HCT116 (cell line): ENCODE results near the gene TBCC. TPM values are rescaled to one million over a fixed set of nuclear protein-coding genes. Genes with fewer than 3 reads are reported as not detected.
"Not testable (repeated sequence)": the region's sequence is repeated elsewhere in the genome, so short reads cannot be mapped to it uniquely, and the experiment has no call there.

Experiments used
- ATAC-seq: fragments of 200-7000 bp; cut with Tn5 transposase; 2 replicates; pipeline ENCODE4 v1.9.1; 2020; ENCODE audit warnings: mild to moderate bottlenecking, moderate library complexity
- BruUV-seq: library from RNA; stranded (reverse); fragments of 400-500 nt; replicated peaks from 2 replicates; lab custom pipeline; 2021; lab: Mats Ljungman, UMichigan
- CTCF ChIA-PET: fragments of 300-600 bp; sonication (Branson Sonifier 250); formaldehyde crosslinking; loops from one replicate; lab custom pipeline; 2021; ENCODE audit warnings: antibody characterized with exemption; lab: Charles Lee
- POLR2A ChIA-PET: fragments of 300-600, 350-600 bp; sonication (Branson Sonifier 250); formaldehyde crosslinking; loops from one replicate; lab custom pipeline; 2021; ENCODE audit warnings: antibody characterized with exemption; lab: Charles Lee
- RAD21 ChIA-PET, 2 experiments: fragments of 300-600 bp; sonication (Branson Sonifier 250); formaldehyde crosslinking; loops; one replicate each; lab custom pipeline; 2023; ENCODE audit warnings: low total read pairs in 2 of 2; ENCODE audit not compliant: uncharacterized antibody in 2 of 2, unreplicated experiment in 2 of 2, low non-redundant PET in 1 of 2; lab: Charles Lee
- DNase-seq: peaks from one replicate; pipeline ENCODE4 v3.0.0-alpha.2; 2010; ENCODE audit warnings: low read depth, low spot score
- H2AFZ ChIP-seq: fragments of 200-600 bp; shearing (Covaris generic), sonication (generic); 2 replicates; pipeline ENCODE4 v1.6.1; 2017; ENCODE audit warnings: low read depth, mixed run types, mixed read lengths, antibody characterized with exemption, low read length; ENCODE audit not compliant: poor library complexity, severe bottlenecking
- H3K27ac ChIP-seq: 2 replicates; pipeline ENCODE4 v1.5.1; 2012; ENCODE audit warnings: low read depth, low read length
- H3K27me3 ChIP-seq: fragments of 200-600 bp; sonication (generic); 2 replicates; pipeline ENCODE4 v1.6.1; 2016; ENCODE audit warnings: mixed run types, low read length, mixed read lengths; ENCODE audit not compliant: insufficient read depth
- H3K36me3 ChIP-seq, 2 experiments: fragments of 200-500 bp in 1 of 2; fragments of 200-600 bp in 1 of 2; sonication (Bioruptor generic) in 1 of 2; sonication (generic) in 1 of 2; 2 replicates each; pipeline versions ENCODE4 v1.5.1 to v1.6.1; 2014 to 2016; ENCODE audit warnings: low read length in 2 of 2, inconsistent platforms in 1 of 2, mixed read lengths in 1 of 2, mixed run types in 1 of 2; ENCODE audit not compliant: insufficient read depth in 2 of 2, control insufficient read depth in 1 of 2
- H3K4me1 ChIP-seq, 2 experiments: fragments of 200-600 bp in 1 of 2; sonication (generic) in 1 of 2; 2 replicates each; pipeline versions ENCODE4 v1.5.1 to v1.6.1; 2012 to 2017; ENCODE audit warnings: low read length in 2 of 2, inconsistent platforms in 1 of 2, mild to moderate bottlenecking in 1 of 2, mixed read lengths in 1 of 2, mixed run types in 1 of 2, moderate library complexity in 1 of 2; ENCODE audit not compliant: insufficient read depth in 2 of 2, control insufficient read depth in 1 of 2
- H3K4me2 ChIP-seq: fragments of 200-600 bp; sonication (generic); 2 replicates; pipeline ENCODE4 v1.6.1; 2017; ENCODE audit warnings: mixed run types, low read length, mixed read lengths
- H3K4me3 ChIP-seq, 2 experiments: fragments of 200-600 bp in 1 of 2; sonication (generic) in 1 of 2; replicated peaks in 1 of 2; 2 replicates each; pipeline ENCODE4 v1.5.1; 2011 to 2016; ENCODE audit warnings: low read length in 2 of 2, control low read depth in 1 of 2, low read depth in 1 of 2, mild to moderate bottlenecking in 1 of 2, mixed read lengths in 1 of 2, mixed run types in 1 of 2
- H3K79me2 ChIP-seq: fragments of 200-600 bp; sonication (generic); 2 replicates; pipeline ENCODE4 v1.6.1; 2017; ENCODE audit warnings: mild to moderate bottlenecking, mixed run types, low read length, moderate library complexity, mixed read lengths; ENCODE audit not compliant: insufficient read depth
- H3K9ac ChIP-seq: fragments of 200-600 bp; sonication (generic); 2 replicates; pipeline ENCODE4 v1.6.1; 2016; ENCODE audit warnings: low read length, mixed read lengths
- H3K9me2 ChIP-seq: fragments of 200-600 bp; sonication (generic), shearing (Covaris generic); 2 replicates; pipeline ENCODE4 v1.6.1; 2017; ENCODE audit warnings: mixed run types, mild to moderate bottlenecking, moderate library complexity; ENCODE audit not compliant: insufficient read depth
- H3K9me3 ChIP-seq, 2 experiments: fragments of 200-500 bp in 1 of 2; fragments of 200-600 bp in 1 of 2; sonication (Bioruptor generic) in 1 of 2; sonication (generic) in 1 of 2; 2 replicates each; pipeline ENCODE4 v1.6.1; 2014 to 2017; ENCODE audit warnings: low read length in 2 of 2, mixed read lengths in 2 of 2, inconsistent platforms in 1 of 2, low read depth in 1 of 2, mild to moderate bottlenecking in 1 of 2, mixed run types in 1 of 2, moderate library complexity in 1 of 2; ENCODE audit not compliant: control insufficient read depth in 1 of 2, insufficient read depth in 1 of 2
- H4K20me1 ChIP-seq: fragments of 200-600 bp; sonication (generic), shearing (Covaris generic); 2 replicates; pipeline ENCODE4 v1.6.1; 2017; ENCODE audit warnings: mixed run types, mild to moderate bottlenecking, moderate library complexity; ENCODE audit not compliant: insufficient read depth
- CEBPB ChIP-seq: IDR thresholded peaks from 2 replicates; pipeline ENCODE4 v1.6.1; 2012; ENCODE audit warnings: low read depth
- POLR2AphosphoS5 ChIP-seq: IDR thresholded peaks from 2 replicates; pipeline ENCODE4 v1.6.1; 2011; ENCODE audit warnings: mild to moderate bottlenecking, low read depth, low read length, moderate library complexity
- RAD21 ChIP-seq: IDR thresholded peaks from 2 replicates; pipeline ENCODE4 v1.6.1; 2012; ENCODE audit warnings: low read depth, mild to moderate bottlenecking
- TCF7L2 ChIP-seq: IDR thresholded peaks from 2 replicates; pipeline ENCODE4 v1.7.0; 2011; ENCODE audit warnings: borderline replicate concordance, inconsistent platforms; ENCODE audit not compliant: insufficient read depth, insufficient read length; ENCODE audit errors: extremely low read depth
- YY1 ChIP-seq: IDR thresholded peaks from 2 replicates; pipeline ENCODE4 v1.6.1; 2011; ENCODE audit warnings: low read length, low read depth, moderate library complexity, mild to moderate bottlenecking; ENCODE audit not compliant: insufficient replicate concordance; ENCODE audit errors: extremely low read depth
- intact Hi-C: fragments of 100-400 bp; cut with micrococcal nuclease; formaldehyde crosslinking; loops from 2 replicates; pipeline ENCODE4 v1.10.0; 2022
- total RNA-seq: library from RNA; stranded (reverse); gene quantifications from one replicate; pipeline ENCODE4 v1.2.1, GENCODE V29; 2021; ENCODE audit not compliant: unreplicated experiment
- TF ChIP-seq, protein P1 (sequence below): IDR thresholded peaks from 2 replicates; pipeline ENCODE4 v1.6.1; 2012
- TF ChIP-seq, protein P2 (sequence below): IDR thresholded peaks from 2 replicates; pipeline ENCODE4 v1.6.1; 2012; ENCODE audit warnings: low read depth
- TF ChIP-seq, protein P3 (sequence below), 3 experiments: fragments of 200-600 bp in 1 of 3; sonication (generic) in 1 of 3; IDR thresholded peaks in 2 of 3; conservative IDR thresholded peaks in 1 of 3; 2 replicates each; pipeline ENCODE4 v1.5.1; 2012 to 2017; ENCODE audit warnings: low read depth in 2 of 3, low read length in 2 of 3, antibody characterized with exemption in 1 of 3, borderline replicate concordance in 1 of 3, control low read depth in 1 of 3, mild to moderate bottlenecking in 1 of 3, mixed read lengths in 1 of 3, mixed run types in 1 of 3, moderate library complexity in 1 of 3; ENCODE audit not compliant: insufficient read depth in 1 of 3

TBCC gene
- total RNA-seq, 1 experiment from 2014 or later, result 17.1 TPM

DNA sequence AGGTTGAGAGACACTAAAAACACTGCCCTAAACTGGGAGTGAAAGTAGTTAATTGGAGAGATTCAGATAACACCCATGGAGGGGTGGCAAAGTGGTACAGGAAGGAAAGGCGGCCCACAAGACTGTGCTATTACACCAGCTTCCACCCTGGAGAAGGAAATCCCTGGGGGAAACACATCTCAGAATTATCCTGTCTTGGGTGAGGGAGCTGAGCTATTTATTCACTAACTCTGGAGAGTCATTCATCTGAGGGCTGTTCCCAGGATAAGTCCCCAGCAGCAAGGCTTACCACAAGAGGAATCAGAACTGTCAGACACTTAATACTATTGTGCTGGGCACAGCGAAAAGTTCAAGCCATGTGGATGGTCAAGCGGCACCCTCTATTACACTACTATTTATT is 9.9 kb downstream of the TBCC start:
- POLR2A ChIA-PET, result interaction anchor here (0.7 to 0.8 kb wide), 2 partner anchors 10 to 180 kb away, joined by 4 to 9 read pairs; partner anchors contain the start of gene TBCC
- H3K9ac ChIP-seq, result no peak overlapping the region
- RAD21 ChIA-PET, result no interaction called here
- H3K79me2 ChIP-seq, result no peaks in the 10 kb centered on the region
- no peak overlapping the region for H3K4me3 ChIP-seq
- H3K4me2 ChIP-seq, result no peak overlapping the region
- TF ChIP-seq YY1 (no peak), RAD21 (no peak), POLR2AphosphoS5 (no peak), CEBPB (no peak), TCF7L2 (no peak)
- TF ChIP-seq, protein P1, sequence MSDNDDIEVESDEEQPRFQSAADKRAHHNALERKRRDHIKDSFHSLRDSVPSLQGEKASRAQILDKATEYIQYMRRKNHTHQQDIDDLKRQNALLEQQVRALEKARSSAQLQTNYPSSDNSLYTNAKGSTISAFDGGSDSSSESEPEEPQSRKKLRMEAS, result no peak
- TF ChIP-seq, protein P2, sequence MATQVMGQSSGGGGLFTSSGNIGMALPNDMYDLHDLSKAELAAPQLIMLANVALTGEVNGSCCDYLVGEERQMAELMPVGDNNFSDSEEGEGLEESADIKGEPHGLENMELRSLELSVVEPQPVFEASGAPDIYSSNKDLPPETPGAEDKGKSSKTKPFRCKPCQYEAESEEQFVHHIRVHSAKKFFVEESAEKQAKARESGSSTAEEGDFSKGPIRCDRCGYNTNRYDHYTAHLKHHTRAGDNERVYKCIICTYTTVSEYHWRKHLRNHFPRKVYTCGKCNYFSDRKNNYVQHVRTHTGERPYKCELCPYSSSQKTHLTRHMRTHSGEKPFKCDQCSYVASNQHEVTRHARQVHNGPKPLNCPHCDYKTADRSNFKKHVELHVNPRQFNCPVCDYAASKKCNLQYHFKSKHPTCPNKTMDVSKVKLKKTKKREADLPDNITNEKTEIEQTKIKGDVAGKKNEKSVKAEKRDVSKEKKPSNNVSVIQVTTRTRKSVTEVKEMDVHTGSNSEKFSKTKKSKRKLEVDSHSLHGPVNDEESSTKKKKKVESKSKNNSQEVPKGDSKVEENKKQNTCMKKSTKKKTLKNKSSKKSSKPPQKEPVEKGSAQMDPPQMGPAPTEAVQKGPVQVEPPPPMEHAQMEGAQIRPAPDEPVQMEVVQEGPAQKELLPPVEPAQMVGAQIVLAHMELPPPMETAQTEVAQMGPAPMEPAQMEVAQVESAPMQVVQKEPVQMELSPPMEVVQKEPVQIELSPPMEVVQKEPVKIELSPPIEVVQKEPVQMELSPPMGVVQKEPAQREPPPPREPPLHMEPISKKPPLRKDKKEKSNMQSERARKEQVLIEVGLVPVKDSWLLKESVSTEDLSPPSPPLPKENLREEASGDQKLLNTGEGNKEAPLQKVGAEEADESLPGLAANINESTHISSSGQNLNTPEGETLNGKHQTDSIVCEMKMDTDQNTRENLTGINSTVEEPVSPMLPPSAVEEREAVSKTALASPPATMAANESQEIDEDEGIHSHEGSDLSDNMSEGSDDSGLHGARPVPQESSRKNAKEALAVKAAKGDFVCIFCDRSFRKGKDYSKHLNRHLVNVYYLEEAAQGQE, result no peak
- TF ChIP-seq, protein P3, sequence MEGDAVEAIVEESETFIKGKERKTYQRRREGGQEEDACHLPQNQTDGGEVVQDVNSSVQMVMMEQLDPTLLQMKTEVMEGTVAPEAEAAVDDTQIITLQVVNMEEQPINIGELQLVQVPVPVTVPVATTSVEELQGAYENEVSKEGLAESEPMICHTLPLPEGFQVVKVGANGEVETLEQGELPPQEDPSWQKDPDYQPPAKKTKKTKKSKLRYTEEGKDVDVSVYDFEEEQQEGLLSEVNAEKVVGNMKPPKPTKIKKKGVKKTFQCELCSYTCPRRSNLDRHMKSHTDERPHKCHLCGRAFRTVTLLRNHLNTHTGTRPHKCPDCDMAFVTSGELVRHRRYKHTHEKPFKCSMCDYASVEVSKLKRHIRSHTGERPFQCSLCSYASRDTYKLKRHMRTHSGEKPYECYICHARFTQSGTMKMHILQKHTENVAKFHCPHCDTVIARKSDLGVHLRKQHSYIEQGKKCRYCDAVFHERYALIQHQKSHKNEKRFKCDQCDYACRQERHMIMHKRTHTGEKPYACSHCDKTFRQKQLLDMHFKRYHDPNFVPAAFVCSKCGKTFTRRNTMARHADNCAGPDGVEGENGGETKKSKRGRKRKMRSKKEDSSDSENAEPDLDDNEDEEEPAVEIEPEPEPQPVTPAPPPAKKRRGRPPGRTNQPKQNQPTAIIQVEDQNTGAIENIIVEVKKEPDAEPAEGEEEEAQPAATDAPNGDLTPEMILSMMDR (IDR thresholded peaks at IDR 0.05 in 2 of 3, conservative IDR thresholded peaks at IDR 0.05 in 1 of 3; ENCODE audit: borderline replicate concordance in 1 of 3, insufficient read depth in 1 of 3, low read depth in 2 of 3, low read length in 2 of 3), result no peak
- TF ChIP-seq, all 23 proteins: peak for 0
- DNase-seq (no peak), ATAC-seq (no peak)
- Histone ChIP-seq H3K4me1 (no peaks in the 10 kb centered on the region), H3K27me3 (no peaks in the 10 kb centered on the region), H3K9me2 (no peaks in the 10 kb centered on the region), H3K27ac (no peak overlapping the region), H2AFZ (no peak overlapping the region), H4K20me1 (no peaks in the 10 kb centered on the region), H3K36me3 (no peaks in the 10 kb centered on the region), H3K9me3 (no peaks in the 10 kb centered on the region)
- intact Hi-C loops, result no loop called here
- no TSS peak for BruUV-seq
- CTCF ChIA-PET, result no interaction called here

DNA sequence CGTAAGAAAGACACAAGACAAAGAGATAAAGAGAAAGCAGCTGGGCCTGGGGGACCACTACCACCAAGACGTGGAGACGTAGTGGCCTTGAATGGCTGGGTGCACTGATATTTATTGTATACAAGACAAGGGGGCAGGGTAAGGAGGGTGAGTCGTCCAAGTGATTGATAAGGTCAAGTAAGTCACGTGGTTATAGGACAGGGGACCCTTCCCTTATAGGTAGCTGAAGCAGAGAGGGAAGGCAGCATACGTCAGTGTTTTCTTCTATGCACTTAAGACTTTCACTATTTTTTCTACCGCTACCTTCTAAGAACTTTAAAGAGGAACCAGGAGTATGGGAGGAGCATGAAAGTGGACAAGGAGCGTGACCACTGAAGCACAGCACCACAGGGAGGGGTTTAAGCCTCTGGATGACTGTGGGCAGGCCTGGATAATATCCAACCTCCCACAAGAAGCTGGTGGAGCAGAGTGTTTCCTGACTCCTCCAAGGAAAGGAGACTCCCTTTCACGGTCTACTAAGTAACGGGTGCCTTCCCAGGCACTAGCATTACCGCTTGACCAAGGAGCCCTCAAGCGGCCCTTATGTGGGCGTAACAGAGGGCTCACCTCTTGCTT is 11.9 kb downstream of the TBCC start:
- intact Hi-C loops, H4K20me1 ChIP-seq, H3K9me2 ChIP-seq, BruUV-seq, H3K4me1 ChIP-seq, H3K79me2 ChIP-seq, H2AFZ ChIP-seq, DNase-seq, RAD21 ChIA-PET, H3K27me3 ChIP-seq, H3K9ac ChIP-seq, H3K9me3 ChIP-seq, H3K27ac ChIP-seq, H3K4me3 ChIP-seq, H3K36me3 ChIP-seq, H3K4me2 ChIP-seq, ATAC-seq: not testable (repeated sequence)
- CTCF ChIA-PET, result interaction anchor here (1.1 kb wide), 1 partner anchor 8 kb away, joined by 3 read pairs; no protein-coding TSS in a partner anchor
- POLR2A ChIA-PET, result interaction anchor here (1.6 kb wide), 1 partner anchor 13 kb away, joined by 5 read pairs; the partner anchor contains the start of gene TBCC
